Embryonic facial prominence (tissue), 1 donor: ENCODE results near the gene RCOR1.
"Not testable (repeated sequence)": the region's sequence is repeated elsewhere in the genome, so short reads cannot be mapped to it uniquely, and the experiment has no call there.

Experiments
- DNase-seq: peaks from one replicate; pipeline ENCODE4 v3.0.0-alpha.2; 2016; ENCODE audit errors: extremely low spot score

Gene RCOR1

GRCh38 chr14:102593061-102593824, 794 bp downstream of the RCOR1 start:
- DNase-seq: no peak

- DNase-seq: no peak
Measured at GRCh38 chr14:102593825-102594137, 1.3 kb downstream of the RCOR1 start.

GRCh38 chr14:102594514-102595175, 2.2 kb downstream of the RCOR1 start:
- no peak for DNase-seq

GRCh38 chr14:102601378-102601925, 9.0 kb downstream of the RCOR1 start:
- no peak for DNase-seq

- no peak for DNase-seq
Measured at GRCh38 chr14:102602421-102603292, 10.2 kb downstream of the RCOR1 start.

- DNase-seq: no peak
Measured at GRCh38 chr14:102603293-102603907, 11.0 kb downstream of the RCOR1 start.

GRCh38 chr14:102604183-102604582, 11.7 kb downstream of the RCOR1 start:
- DNase-seq: no peak

- no peak for DNase-seq
Measured at GRCh38 chr14:102605029-102605428, 12.6 kb downstream of the RCOR1 start.

GRCh38 chr14:102606296-102606695, 13.8 kb downstream of the RCOR1 start:
- DNase-seq: no peak

- DNase-seq: no peak
Measured at GRCh38 chr14:102608064-102608446, 15.6 kb downstream of the RCOR1 start.

GRCh38 chr14:102610968-102611811, 18.7 kb downstream of the RCOR1 start:
- no peak for DNase-seq

- DNase-seq: no peak
Measured at GRCh38 chr14:102616318-102616717, 23.9 kb downstream of the RCOR1 start.

GRCh38 chr14:102616799-102617198, 24.4 kb downstream of the RCOR1 start:
- DNase-seq: no peak

GRCh38 chr14:102619012-102619411, 26.6 kb downstream of the RCOR1 start:
- not testable (repeated sequence) for DNase-seq

- no peak for DNase-seq
Measured at GRCh38 chr14:102620413-102620812, 28.0 kb downstream of the RCOR1 start.

GRCh38 chr14:102622262-102622885, 29.9 kb downstream of the RCOR1 start:
- DNase-seq: no peak

GRCh38 chr14:102624666-102625065, 32.2 kb downstream of the RCOR1 start:
- DNase-seq: no peak

- DNase-seq: no peak
Measured at GRCh38 chr14:102625564-102626296, 33.3 kb downstream of the RCOR1 start.

- no peak for DNase-seq
Measured at GRCh38 chr14:102626530-102626929, 34.1 kb downstream of the RCOR1 start.

GRCh38 chr14:102629011-102629444, 36.6 kb downstream of the RCOR1 start:
- DNase-seq: no peak
